ENCODE data around the gene RANBP17.

RANBP17 gene

GRCh38 chr5:171249460-171249859, 387.6 kb downstream of the RANBP17 start:
- DNase-seq (ENCODE audit: low read depth), result no peak

- DNase-seq (ENCODE audit: low read depth), result no peak
Measured at GRCh38 chr5:171250738-171251137, 388.9 kb downstream of the RANBP17 start.

GRCh38 chr5:171251519-171251918, 389.7 kb downstream of the RANBP17 start:
- no peak for DNase-seq (ENCODE audit: low read depth)

- no peak for DNase-seq (ENCODE audit: low read depth)
Measured at GRCh38 chr5:171252674-171253073, 390.9 kb downstream of the RANBP17 start.

GRCh38 chr5:171258737-171259415, 397.1 kb downstream of the RANBP17 start:
- peak; percentile 32 for DNase-seq (ENCODE audit: low read depth)

GRCh38 chr5:171261361-171261760, 399.5 kb downstream of the RANBP17 start:
- DNase-seq (ENCODE audit: low read depth), result no peak

- DNase-seq (ENCODE audit: low read depth), result no peak
Measured at GRCh38 chr5:171261904-171262303, 400.1 kb downstream of the RANBP17 start.

GRCh38 chr5:171263181-171263580, 401.4 kb downstream of the RANBP17 start:
- no peak for DNase-seq (ENCODE audit: low read depth)

GRCh38 chr5:171264843-171265242, 403.0 kb downstream of the RANBP17 start:
- no peak for DNase-seq (ENCODE audit: low read depth)

- DNase-seq (ENCODE audit: low read depth), result no peak
Measured at GRCh38 chr5:171268700-171269620, 407.1 kb downstream of the RANBP17 start.

GRCh38 chr5:171269717-171270116, 407.9 kb downstream of the RANBP17 start:
- DNase-seq (ENCODE audit: low read depth), result peak; percentile 64

- peak; percentile 25 for DNase-seq (ENCODE audit: low read depth)
Measured at GRCh38 chr5:171270136-171270535, 408.3 kb downstream of the RANBP17 start.

GRCh38 chr5:171271798-171272197, 410.0 kb downstream of the RANBP17 start:
- no peak for DNase-seq (ENCODE audit: low read depth)

GRCh38 chr5:171272996-171273970, 411.5 kb downstream of the RANBP17 start:
- DNase-seq (ENCODE audit: low read depth), result peak; percentile 62

GRCh38 chr5:171275841-171276544, 414.2 kb downstream of the RANBP17 start:
- no peak for DNase-seq (ENCODE audit: low read depth)

- DNase-seq (ENCODE audit: low read depth), result no peak
Measured at GRCh38 chr5:171283753-171284152, 421.9 kb downstream of the RANBP17 start.

- DNase-seq (ENCODE audit: low read depth), result no peak
Measured at GRCh38 chr5:171285465-171285864, 423.6 kb downstream of the RANBP17 start.

GRCh38 chr5:171288066-171288465, 426.2 kb downstream of the RANBP17 start:
- peak; percentile 73 for DNase-seq (ENCODE audit: low read depth)

GRCh38 chr5:171291371-171291770, 429.6 kb downstream of the RANBP17 start:
- peak; percentile 84 for DNase-seq (ENCODE audit: low read depth)

- peak; percentile 61 for DNase-seq (ENCODE audit: low read depth)
Measured at GRCh38 chr5:171295299-171295698, 433.5 kb downstream of the RANBP17 start.

GRCh38 chr5:171295801-171296200, 434.0 kb downstream of the RANBP17 start:
- no peak for DNase-seq (ENCODE audit: low read depth)
